AG04450 (cell line): ENCODE measurements around the gene IBTK. TPM values are rescaled to one million over a fixed set of nuclear protein-coding genes. Genes with fewer than 3 reads are reported as not detected.
"Not testable (repeated sequence)": the region's sequence is repeated elsewhere in the genome, so short reads cannot be mapped to it uniquely, and the experiment has no call there.

Experiments
- CTCF ChIA-PET: fragments of 300-600, 350-600 bp; formaldehyde crosslinking; extraction: SDS; loops from one replicate; lab custom pipeline; 2022; ENCODE audit warnings: antibody characterized with exemption, inconsistent platforms; lab: Charles Lee
- POLR2A ChIA-PET: fragments of 350-600 bp; formaldehyde crosslinking; extraction: SDS; loops from one replicate; lab custom pipeline; 2021; ENCODE audit warnings: antibody characterized with exemption, inconsistent platforms; lab: Yijun Ruan, JAX
- DNase-seq: peaks from one replicate; pipeline ENCODE4 v3.0.0-alpha.2; 2011; ENCODE audit warnings: low read depth, low spot score
- H3K27ac ChIP-seq: one replicate; pipeline ENCODE4 v1.5.1; 2012; ENCODE audit warnings: low read depth, low read length, control low read depth
- H3K27me3 ChIP-seq: one replicate; pipeline ENCODE4 v1.6.0; 2012; ENCODE audit warnings: low read length; ENCODE audit not compliant: control insufficient read depth, insufficient read depth
- H3K4me3 ChIP-seq: 2 replicates; pipeline ENCODE4 v1.5.1; 2011; ENCODE audit warnings: mild to moderate bottlenecking, low read depth, low read length, control low read depth
- H3K9me3 ChIP-seq: 2 replicates; pipeline ENCODE4 v1.5.1; 2012; ENCODE audit warnings: low read length; ENCODE audit not compliant: control insufficient read depth, insufficient read depth
- polyA plus RNA-seq: library from polyadenylated mRNA; depleted of rRNA; stranded (reverse); fragments of >200 nt; gene quantifications from 2 replicates; pipeline ENCODE4 v1.2.3, GENCODE V29; 2011
- TF ChIP-seq, protein P1 (sequence below): IDR thresholded peaks from 2 replicates; pipeline ENCODE4 v1.5.1; 2011; ENCODE audit warnings: low read depth, low read length, control low read depth, inconsistent platforms

IBTK gene
- polyA plus RNA-seq, 1 experiment = 39.8 TPM

DNA sequence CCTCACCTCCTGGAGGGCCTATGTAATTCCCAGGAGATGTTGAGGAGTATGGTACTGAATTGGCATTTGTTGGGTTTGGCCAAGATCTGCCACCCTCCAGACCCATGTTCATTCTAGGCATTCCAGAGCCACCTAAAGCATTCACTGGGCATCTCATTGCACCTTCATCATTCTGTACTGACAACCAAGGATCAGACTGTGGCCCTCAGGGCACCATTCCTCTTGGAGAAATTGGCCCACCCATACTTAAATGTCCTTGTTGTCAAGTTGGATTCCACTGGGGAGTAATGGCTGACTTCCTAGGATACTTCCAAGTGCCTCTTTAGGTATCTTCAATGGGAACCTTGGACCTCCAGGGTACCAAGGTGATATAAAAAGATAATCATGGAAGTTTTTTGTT is 16.8 kb upstream of the IBTK start:
- POLR2A ChIA-PET = no interaction called here
- H3K9me3 ChIP-seq = no peaks in the 10 kb centered on the region
- H3K4me3 ChIP-seq = no peak overlapping the region
- CTCF ChIA-PET = no interaction called here
- H3K27me3 ChIP-seq = no peaks in the 10 kb centered on the region
- H3K27ac ChIP-seq = no peak overlapping the region
- TF ChIP-seq, protein P1, sequence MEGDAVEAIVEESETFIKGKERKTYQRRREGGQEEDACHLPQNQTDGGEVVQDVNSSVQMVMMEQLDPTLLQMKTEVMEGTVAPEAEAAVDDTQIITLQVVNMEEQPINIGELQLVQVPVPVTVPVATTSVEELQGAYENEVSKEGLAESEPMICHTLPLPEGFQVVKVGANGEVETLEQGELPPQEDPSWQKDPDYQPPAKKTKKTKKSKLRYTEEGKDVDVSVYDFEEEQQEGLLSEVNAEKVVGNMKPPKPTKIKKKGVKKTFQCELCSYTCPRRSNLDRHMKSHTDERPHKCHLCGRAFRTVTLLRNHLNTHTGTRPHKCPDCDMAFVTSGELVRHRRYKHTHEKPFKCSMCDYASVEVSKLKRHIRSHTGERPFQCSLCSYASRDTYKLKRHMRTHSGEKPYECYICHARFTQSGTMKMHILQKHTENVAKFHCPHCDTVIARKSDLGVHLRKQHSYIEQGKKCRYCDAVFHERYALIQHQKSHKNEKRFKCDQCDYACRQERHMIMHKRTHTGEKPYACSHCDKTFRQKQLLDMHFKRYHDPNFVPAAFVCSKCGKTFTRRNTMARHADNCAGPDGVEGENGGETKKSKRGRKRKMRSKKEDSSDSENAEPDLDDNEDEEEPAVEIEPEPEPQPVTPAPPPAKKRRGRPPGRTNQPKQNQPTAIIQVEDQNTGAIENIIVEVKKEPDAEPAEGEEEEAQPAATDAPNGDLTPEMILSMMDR = no peak
- no peak for DNase-seq

DNA sequence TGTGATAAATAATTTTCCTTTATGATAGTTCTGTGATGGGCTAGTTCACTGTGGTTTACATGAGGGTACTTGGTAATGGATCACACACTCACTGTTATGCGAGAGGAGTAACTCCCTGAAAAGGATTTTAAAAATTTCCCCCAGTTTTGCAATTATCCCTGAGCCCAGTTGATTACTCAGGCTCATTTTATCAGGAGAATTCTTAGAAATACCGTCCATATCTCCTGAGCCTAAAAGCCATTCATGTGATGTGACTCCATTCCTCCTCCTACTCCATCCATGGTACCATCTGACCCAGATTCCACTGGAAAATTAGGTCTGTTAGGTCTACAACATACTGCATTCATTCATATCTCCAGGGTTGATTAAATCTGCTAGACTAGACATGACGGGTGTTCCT is 16.4 kb upstream of the IBTK start:
- DNase-seq = no peak
- Histone ChIP-seq H3K27ac (no peak overlapping the region), H3K4me3 (no peak overlapping the region), H3K27me3 (no peaks in the 10 kb centered on the region), H3K9me3 (no peaks in the 10 kb centered on the region)
- CTCF ChIA-PET = no interaction called here
- TF ChIP-seq, protein P1 = no peak
- POLR2A ChIA-PET = no interaction called here

DNA sequence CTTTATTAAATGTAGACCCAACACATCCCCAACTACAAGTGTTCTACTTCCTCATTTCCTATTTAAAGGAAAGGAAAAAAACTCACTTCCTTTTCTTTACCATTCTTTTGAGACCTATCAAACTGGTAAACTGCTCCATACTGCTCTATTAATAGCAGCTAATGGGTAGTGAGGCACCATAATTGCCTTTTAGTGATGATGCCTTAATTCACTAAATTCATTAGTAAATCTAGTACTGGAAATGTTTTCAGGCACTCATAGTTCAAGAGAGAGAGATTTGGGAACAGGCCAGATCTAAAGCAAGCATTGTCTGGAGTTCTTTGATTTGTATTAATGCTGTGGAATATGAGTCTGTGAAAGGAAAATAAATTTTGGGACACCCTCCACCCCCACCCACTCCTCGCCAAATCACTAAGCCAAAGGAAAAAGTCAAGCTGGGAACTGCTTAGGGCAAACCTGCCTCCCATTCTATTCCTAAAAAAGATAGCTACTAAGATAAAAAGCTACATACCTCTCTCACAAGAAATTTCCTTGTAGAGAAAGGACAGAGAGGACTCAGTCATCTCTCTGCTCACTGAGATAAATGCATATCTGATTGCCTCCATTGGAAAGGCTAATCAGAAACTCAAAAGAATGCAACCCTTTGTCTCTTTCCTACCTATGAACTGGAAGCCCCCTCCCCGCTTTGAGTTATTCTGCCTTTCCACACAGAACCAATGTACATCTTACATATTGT is 13.6 kb upstream of the IBTK start:
- CTCF ChIA-PET = interaction anchor here (0.9 to 4.1 kb wide), 7 partner anchors 9 to 1253 kb away, joined by 3 to 52 read pairs (median 16); partner anchors contain the start of genes DOP1A and UBE3D

DNA sequence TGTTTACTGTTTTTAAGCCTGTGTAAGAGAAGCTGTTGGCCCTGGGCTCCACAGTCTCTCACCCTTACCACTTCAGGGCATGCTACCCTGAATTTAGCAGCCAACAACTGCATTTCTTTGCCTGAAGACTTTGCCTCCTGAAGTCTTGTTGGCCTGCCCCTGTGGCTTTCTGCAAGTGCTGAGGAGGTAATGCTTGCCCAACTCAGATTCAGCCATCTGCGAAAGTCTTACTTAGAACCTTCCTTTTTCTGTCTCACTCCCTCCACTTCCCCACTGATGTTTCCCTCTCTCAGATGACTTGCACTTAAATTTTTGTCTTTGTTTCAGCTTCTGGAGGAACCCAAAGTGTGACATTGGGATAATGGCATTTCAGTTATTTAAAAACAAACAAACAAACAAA is 11.8 kb upstream of the IBTK start:
- no peaks in the 10 kb centered on the region for H3K9me3 ChIP-seq
- ChIA-PET CTCF (interaction anchor here (1.3 to 4.1 kb wide), 4 partner anchors 11 to 807 kb away, joined by 3 to 52 read pairs (median 30); partner anchors contain the start of genes DOP1A and UBE3D), POLR2A (no interaction called here)
- no peak overlapping the region for H3K4me3 ChIP-seq
- no peak for DNase-seq
- TF ChIP-seq, protein P1 = no peak
- no peak overlapping the region for H3K27ac ChIP-seq
- H3K27me3 ChIP-seq = no peaks in the 10 kb centered on the region

More for the DNA sequence above, 13.6 kb upstream of the IBTK start:
- no peaks in the 10 kb centered on the region for H3K27me3 ChIP-seq
- TF ChIP-seq, protein P1 = no peak
- H3K27ac ChIP-seq = no peak overlapping the region
- no peak overlapping the region for H3K4me3 ChIP-seq
- POLR2A ChIA-PET = no interaction called here
- no peak for DNase-seq
- no peaks in the 10 kb centered on the region for H3K9me3 ChIP-seq

DNA sequence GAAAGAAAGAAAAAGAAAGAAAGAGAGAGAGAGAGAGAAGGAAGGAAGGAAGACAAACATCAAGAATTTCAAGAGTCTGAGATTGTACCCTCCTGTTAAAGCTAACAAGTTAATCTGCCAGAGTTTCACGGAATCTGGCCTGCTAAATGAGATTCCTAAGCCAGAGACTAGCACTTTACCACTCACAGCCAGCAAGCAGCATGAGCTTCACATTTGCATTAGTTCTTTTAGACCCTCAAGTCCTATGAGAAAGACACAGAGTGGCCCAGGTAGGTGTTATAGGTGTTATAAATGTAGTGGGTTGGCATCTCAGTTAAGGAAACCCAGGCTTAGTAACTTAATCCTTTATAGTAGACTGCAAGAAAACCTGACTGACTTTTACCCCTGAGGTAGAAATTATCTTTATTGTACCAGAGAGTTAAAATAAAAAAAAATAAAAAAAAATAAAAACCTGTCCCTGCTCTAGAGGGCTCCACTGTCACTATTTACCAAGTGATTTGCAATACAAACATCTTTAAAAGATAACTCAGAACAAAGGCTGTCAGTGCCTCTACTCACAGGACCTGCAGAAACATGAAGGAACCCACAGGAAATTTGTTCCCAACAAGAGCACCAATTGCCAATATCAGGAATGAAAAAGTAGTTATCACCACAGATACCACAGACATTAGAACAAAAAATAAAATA is 9.7 kb upstream of the IBTK start:
- no peak for DNase-seq
- Histone ChIP-seq H3K27ac (no peak overlapping the region), H3K27me3 (no peaks in the 10 kb centered on the region), H3K9me3 (no peaks in the 10 kb centered on the region), H3K4me3 (no peak overlapping the region)
- TF ChIP-seq, protein P1 = no peak
- ChIA-PET CTCF (interaction anchor here (0.8 to 7.5 kb wide), 3 partner anchors 359 to 809 kb away, joined by 3 to 95 read pairs (median 93); partner anchors contain the start of genes DOP1A and UBE3D), POLR2A (no interaction called here)

DNA sequence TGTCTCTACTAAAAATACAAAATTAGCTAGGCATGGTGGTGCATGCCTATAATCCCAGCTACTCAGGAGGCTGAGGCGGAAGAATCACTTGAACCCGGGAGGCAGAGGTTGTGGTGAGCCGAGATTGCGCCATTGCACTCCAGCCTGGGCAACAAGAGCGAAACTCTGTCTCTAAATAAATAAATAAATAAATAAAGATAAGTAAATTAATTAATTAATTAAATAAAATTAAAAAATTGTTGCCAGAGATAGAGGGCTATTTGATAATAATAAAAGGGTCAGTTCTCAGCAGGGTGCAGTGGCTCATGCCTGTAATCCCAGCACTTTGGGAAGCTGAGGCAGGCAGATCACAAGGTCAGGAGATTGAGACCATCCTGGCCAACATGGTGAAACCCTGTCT is 7.2 kb upstream of the IBTK start:
- not testable (repeated sequence) for H3K27me3 ChIP-seq, H3K27ac ChIP-seq, H3K9me3 ChIP-seq, DNase-seq, H3K4me3 ChIP-seq
- CTCF ChIA-PET = interaction anchor here (0.6 to 7.5 kb wide), 5 partner anchors 16 to 970 kb away, joined by 3 to 95 read pairs (median 5); partner anchors contain the start of genes DOP1A and UBE3D
- POLR2A ChIA-PET = interaction anchor here (0.7 kb wide), 1 partner anchor 11 kb away, joined by 4 read pairs; no protein-coding TSS in a partner anchor
